ENCODE results near the gene SLC25A25.

Gene SLC25A25

DNA sequence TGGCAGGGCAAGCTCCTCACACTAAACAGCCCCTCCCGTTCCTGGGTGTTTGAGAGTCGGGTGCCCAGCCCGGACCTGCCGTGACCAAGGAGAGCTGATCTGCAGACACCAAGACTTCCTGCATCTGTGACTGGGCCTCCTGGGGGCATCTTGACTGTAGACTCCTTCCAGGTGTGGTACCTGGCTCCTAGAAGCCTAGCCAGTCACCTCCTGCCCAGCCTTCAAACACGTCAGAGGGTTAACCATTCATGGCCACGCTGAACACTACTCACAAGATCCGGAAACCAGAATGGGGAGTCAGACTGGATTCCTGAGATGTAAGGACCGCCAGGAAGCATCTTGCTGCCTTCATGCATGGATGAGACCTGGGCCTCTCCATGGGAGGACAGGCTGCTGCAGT, 77.5 kb downstream of the SLC25A25 start:
- H3K9me3 Mint-ChIP-seq, result no peaks in the 10 kb centered on the region

DNA sequence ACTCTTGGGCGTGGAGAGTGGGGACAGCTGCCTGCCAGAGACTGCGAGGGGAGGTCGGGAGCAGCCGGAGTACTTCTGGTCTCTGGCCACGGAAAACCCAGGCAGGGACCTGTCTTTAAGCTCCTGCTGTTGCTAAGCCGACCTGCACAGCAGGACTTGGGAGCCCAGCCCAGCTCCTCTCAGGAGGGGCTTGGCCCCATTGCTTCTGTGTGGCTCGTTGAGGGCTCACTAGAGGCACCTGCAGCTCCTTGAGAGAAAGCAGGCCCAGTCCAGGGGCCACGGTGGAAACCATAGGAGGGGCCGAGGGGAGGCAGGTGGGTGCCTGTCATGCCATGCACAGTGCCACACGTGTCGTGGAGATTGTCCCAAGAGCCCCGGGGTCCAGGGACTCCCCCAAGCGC, 77.9 kb downstream of the SLC25A25 start:
- peaks cover 19% of the 10 kb centered on the region for H3K4me1 Mint-ChIP-seq (ENCODE audit: low read depth)
- intact Hi-C loops (cut with micrococcal nuclease), result no loop called here
- H3K27me3 Mint-ChIP-seq, result peaks cover 14% of the 10 kb centered on the region
- no peaks in the 10 kb centered on the region for H3K9me3 Mint-ChIP-seq
- no peak overlapping the region for H3K27ac Mint-ChIP-seq
- no peaks in the 10 kb centered on the region for H3K36me3 Mint-ChIP-seq (ENCODE audit: low read depth)
- no peak overlapping the region for H3K4me3 Mint-ChIP-seq

More for the DNA sequence above, 77.5 kb downstream of the SLC25A25 start:
- Mint-ChIP-seq H3K27ac (no peak overlapping the region), H3K4me3 (no peak overlapping the region), H3K36me3 (ENCODE audit: low read depth) (no peaks in the 10 kb centered on the region), H3K4me1 (ENCODE audit: low read depth) (peaks cover 19% of the 10 kb centered on the region), H3K27me3 (peaks cover 10% of the 10 kb centered on the region)
- intact Hi-C loops (cut with micrococcal nuclease), result no loop called here

DNA sequence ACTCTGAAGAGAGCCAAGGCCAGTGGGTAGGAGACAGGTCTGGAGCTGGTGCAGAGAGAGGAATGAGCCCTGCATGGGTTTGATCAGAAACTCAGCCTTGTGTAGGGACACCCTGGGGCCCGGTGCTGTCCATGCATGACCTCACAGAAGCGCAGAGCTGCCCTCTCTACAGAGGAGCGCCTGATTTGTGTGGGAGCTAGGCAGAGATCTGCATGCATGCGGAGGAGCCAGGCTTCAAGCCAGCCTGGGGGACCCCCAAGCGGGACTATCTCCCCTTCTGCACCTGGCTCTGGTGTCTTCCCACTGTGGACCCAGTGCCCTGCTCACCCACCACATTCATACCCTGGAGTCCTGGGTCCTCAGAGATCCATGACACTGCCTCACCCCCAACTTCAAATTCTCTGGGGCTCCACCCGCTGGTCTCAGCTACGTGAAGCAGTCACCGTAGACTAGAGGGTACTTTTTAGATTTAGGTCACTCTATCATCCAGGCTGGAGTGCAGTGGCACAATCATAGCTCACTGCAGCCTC, 78.6 kb downstream of the SLC25A25 start:
- Mint-ChIP-seq H3K36me3 (ENCODE audit: low read depth) (no peaks in the 10 kb centered on the region), H3K4me1 (ENCODE audit: low read depth) (peaks cover 19% of the 10 kb centered on the region), H3K27ac (no peak overlapping the region), H3K9me3 (no peaks in the 10 kb centered on the region), H3K4me3 (no peak overlapping the region), H3K27me3 (peaks cover 16% of the 10 kb centered on the region)
- intact Hi-C loops (cut with micrococcal nuclease), result no loop called here

DNA sequence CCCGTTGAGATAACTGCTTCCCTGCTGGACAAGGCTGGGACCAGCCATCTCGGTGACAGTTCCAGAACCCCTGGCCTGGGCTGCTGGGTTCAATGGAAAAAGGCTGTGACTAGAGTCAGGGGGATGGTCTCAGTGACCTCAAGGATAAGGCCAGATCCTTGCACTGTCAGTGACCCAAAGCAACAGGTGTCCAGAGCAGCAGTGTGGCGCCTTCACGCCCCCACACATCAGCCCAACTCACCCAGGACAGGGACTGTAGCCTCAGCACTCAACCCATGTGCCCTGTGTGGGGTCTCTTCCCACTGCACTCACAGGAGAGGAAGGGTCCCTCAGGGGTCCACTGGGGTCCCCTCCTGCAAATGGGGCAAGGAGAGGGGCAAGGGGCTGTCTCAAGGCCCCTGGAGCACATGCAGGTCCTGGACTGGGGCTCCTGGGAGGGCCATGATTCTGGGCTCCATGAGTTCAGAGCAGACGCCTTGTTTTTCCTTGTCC, 80.5 kb downstream of the SLC25A25 start:
- Mint-ChIP-seq H3K4me1 (ENCODE audit: low read depth) (peaks cover 9% of the 10 kb centered on the region), H3K27me3 (peaks cover 16% of the 10 kb centered on the region), H3K36me3 (ENCODE audit: low read depth) (no peaks in the 10 kb centered on the region), H3K4me3 (no peak overlapping the region), H3K9me3 (no peaks in the 10 kb centered on the region), H3K27ac (no peak overlapping the region)
- intact Hi-C loops (cut with micrococcal nuclease), result no loop called here

DNA sequence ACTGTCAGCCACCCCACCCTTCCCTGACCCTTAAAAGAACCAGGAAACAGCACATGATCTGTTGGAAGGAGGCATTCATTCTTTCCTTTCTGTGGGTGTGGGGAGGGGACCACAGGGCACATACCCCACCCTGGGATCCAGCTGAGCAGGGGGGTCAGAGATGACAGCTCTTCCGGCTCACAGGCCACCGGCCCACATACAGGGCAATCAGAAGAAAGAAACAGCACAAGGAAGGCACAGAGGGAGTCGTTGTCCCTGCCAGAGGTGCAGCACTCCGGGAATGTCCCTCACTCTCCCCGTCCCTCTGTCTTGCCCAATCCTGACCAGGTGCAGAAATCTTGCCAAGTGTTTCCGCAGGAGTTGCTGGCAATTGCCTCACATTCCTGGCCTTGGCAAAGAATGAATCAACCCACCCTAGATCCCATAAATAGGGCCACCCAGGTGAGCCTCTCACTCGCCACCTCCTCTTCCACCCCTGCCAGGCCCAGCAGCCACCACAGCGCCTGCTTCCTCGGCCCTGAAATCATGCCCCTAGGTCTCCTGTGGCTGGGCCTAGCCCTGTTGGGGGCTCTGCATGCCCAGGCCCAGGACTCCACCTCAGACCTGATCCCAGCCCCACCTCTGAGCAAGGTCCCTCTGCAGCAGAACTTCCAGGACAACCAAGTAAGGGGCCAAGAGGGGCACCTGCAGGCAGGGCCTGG, 81.1 kb downstream of the SLC25A25 start, which contains the start of gene LCN2:
Gene LCN2 (plus strand): TSS at position 453 of the 701 bp plus-strand sequence. CDS start 73 bp downstream, at position 526.
- H3K27ac Mint-ChIP-seq, result no peak within 1 kb of the TSS
- no peaks in the 10 kb centered on the region for H3K9me3 Mint-ChIP-seq
- H3K27me3 Mint-ChIP-seq, result peaks cover 15% of the 10 kb centered on the region
- H3K4me1 Mint-ChIP-seq (ENCODE audit: low read depth), result peaks cover 6% of the 10 kb centered on the region
- H3K36me3 Mint-ChIP-seq (ENCODE audit: low read depth), result no peaks in the 10 kb centered on the region
- intact Hi-C loops (cut with micrococcal nuclease), result no loop called here
- H3K4me3 Mint-ChIP-seq, result no peak within 1 kb of the TSS

DNA sequence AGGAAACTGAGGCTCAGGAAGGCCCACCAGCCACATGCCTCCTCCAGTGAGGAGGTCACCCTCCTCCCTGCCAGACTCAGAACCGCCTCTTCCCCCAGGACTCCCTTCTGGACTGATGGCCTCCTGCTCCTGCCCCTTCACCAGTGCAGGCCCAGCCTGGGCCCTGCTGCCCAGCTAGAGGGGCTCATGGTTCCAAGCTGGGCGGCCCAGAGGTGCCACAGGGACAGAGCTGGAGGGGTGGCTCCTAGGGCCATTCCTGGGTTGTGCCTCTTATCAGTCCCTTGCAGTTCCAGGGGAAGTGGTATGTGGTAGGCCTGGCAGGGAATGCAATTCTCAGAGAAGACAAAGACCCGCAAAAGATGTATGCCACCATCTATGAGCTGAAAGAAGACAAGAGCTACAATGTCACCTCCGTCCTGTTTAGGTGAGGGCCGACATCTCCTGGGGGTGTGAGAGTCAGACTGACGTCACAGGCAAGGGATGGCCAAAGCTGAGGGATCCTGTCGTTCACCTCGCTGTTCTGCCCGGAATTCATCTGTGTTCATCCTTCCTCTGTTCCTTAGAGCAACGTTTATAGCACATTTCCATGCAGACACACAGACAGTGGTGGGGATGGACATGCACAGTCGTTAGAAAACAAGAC, 82.0 kb downstream of the SLC25A25 start:
- intact Hi-C loops (cut with micrococcal nuclease), result no loop called here
- Mint-ChIP-seq H3K9me3 (no peaks in the 10 kb centered on the region), H3K4me1 (ENCODE audit: low read depth) (peaks cover 6% of the 10 kb centered on the region), H3K27ac (no peak overlapping the region), H3K27me3 (peaks cover 15% of the 10 kb centered on the region), H3K4me3 (no peak overlapping the region), H3K36me3 (ENCODE audit: low read depth) (no peaks in the 10 kb centered on the region)

DNA sequence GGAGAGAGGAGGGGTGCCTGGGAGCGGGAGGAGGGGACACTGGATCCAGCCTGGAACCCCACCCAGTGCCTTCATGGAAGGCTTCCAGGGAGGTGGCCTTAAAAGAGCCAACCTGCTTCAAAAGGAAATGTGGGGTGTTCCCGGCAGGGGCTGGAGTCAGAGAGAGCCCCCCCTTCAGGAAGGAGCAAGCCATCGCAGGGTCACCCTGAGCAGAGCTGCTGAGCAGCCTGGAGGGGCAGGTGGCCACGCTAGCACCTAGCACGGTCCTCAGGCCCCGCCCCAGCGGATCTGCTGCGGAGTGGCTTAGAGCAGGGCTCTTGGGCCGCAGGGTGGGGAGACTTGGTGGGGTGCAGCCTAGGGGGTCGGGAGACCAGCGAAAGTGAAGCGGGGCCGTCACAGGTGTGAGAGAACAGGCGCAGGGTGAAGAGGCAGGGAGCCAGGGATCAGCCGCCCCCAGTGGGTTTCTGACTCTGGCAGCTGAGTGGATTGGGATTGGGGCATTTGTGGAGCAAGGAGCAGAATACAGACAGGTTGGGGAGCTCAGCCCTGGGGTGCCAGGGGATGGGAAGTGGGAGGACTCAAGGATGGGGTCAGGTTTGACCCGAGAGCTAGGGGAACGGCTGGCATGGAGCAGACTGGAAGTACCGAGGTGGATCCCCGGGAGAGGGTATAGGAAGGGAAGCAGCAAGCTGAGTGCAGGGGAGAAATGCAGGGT, 82.7 kb downstream of the SLC25A25 start:
- H3K4me1 Mint-ChIP-seq (ENCODE audit: low read depth), result peaks cover 6% of the 10 kb centered on the region
- H3K27me3 Mint-ChIP-seq, result peaks cover 15% of the 10 kb centered on the region
- H3K9me3 Mint-ChIP-seq, result no peaks in the 10 kb centered on the region
- H3K27ac Mint-ChIP-seq, result no peak overlapping the region
- no peak overlapping the region for H3K4me3 Mint-ChIP-seq
- intact Hi-C loops (cut with micrococcal nuclease), result no loop called here
- no peaks in the 10 kb centered on the region for H3K36me3 Mint-ChIP-seq (ENCODE audit: low read depth)

DNA sequence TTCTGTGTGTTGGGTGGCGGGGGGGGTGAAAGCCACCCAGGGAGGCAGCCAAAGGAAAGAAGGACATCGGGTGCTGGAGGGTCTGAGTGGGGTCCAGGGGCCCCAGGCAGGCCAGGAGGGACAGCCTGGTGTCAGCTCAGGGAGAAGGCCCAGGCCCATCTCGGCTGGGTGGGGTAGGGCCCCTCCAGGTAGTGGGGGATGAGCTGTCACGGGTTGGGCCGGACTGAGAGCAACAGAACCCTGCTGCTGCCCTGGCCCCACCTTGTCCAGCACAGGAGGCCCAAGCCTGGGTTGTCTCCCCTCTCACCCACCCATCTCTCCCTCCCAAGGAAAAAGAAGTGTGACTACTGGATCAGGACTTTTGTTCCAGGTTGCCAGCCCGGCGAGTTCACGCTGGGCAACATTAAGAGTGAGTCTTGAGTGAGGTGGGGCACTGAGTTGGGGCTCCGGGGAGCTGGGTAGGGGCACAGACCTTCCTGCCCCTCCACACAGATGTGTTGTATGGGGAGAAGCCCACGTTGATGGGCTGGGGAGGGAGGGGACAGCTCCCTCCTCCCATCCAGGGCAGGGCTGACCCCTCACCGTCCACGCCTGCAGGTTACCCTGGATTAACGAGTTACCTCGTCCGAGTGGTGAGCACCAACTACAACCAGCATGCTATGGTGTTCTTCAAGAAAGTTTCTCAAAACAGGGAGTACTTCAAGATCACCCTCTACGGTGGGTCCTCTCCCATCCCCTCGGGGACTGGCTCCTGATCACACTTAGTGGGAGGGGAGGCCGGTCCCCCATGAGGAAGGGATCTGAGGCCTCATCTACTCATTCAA, 83.5 kb downstream of the SLC25A25 start:
- Mint-ChIP-seq H3K27ac (no peak overlapping the region), H3K27me3 (peaks cover 15% of the 10 kb centered on the region), H3K36me3 (ENCODE audit: low read depth) (no peaks in the 10 kb centered on the region), H3K4me1 (ENCODE audit: low read depth) (peaks cover 6% of the 10 kb centered on the region), H3K4me3 (no peak overlapping the region), H3K9me3 (no peaks in the 10 kb centered on the region)
- intact Hi-C loops (cut with micrococcal nuclease), result no loop called here

DNA sequence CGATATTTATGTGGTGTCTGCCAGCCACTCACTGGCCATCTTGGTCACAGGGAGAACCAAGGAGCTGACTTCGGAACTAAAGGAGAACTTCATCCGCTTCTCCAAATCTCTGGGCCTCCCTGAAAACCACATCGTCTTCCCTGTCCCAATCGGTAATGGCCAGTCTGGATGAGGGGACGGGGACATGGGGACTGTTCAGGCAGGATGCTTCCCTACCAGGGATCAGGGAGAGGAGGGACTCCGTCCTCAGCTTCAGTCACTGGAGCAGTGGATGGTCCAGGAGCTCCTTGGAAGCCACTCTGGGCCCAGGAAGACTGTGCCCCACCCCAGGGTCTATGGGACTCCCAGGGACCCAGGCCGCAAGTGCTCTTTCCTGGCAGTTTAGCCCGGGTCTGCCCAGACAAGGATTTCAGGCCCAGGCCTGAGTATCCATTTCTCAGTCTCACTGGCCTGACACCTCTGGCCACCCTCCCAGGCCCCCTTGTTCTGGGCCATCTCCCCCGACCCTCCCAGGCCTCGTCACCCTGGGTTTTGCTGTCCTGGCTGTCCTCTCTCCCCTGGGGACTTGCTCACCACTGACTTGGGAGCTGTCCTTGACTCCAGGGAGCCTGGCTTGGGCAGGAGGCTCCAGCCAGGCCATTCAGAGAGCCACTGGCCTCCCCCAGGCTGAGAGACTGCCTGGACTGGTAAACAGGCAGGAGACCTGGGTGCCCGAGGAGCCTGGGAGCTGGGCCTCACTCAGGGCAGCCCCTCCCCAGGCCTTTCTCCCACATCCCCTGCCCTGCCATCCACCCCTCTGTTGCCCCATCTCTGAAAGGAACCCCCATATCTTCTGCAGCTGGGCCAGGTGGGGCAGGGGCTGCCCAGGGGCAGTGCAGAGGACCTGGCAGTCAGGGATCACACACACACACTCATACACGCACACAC, 84.4 kb downstream of the SLC25A25 start:
- intact Hi-C loops (cut with micrococcal nuclease), result no loop called here
- no peaks in the 10 kb centered on the region for H3K36me3 Mint-ChIP-seq (ENCODE audit: low read depth)
- peaks cover 6% of the 10 kb centered on the region for H3K4me1 Mint-ChIP-seq (ENCODE audit: low read depth)
- no peaks in the 10 kb centered on the region for H3K9me3 Mint-ChIP-seq
- H3K4me3 Mint-ChIP-seq, result no peak overlapping the region
- H3K27me3 Mint-ChIP-seq, result peaks cover 15% of the 10 kb centered on the region
- H3K27ac Mint-ChIP-seq, result no peak overlapping the region

DNA sequence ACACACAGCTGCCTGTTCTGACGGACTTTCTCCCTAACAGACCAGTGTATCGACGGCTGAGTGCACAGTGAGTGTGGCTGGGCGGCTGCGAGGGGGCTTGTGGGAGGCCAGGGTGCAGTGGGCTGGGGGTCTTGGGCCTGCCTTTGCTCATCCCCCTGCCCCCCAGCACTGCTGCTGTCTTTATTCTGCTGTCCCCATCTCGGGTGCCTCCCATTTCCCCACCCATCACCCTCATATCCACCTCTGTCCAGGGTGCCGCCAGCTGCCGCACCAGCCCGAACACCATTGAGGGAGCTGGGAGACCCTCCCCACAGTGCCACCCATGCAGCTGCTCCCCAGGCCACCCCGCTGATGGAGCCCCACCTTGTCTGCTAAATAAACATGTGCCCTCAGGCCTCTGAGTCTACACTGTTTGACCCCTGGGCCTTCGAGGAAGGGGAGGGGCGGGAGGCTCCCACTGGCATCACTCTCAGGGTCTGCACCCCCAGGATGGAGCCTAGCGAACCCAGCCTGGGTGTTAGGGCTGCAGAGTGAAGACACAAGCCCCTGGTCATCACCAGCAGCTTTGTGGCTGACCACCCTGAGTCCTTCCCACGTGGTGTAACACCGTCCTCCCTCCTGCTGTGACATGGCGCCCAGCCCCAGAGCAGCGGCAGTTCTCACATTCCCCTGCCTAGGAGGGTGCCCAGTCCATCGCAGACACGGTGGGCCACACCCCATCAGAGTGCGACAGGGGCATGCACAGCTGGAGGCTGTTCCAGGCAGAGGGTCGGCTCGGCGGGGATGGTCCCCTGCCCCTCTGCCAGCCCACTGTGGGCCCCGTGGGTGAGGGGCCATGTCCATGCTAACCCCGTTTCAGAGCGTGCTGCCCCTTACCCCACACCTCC, 85.3 kb downstream of the SLC25A25 start:
- intact Hi-C loops (cut with micrococcal nuclease), result no loop called here
- H3K4me3 Mint-ChIP-seq, result no peak overlapping the region
- no peaks in the 10 kb centered on the region for H3K9me3 Mint-ChIP-seq
- H3K27me3 Mint-ChIP-seq, result peaks cover 15% of the 10 kb centered on the region
- peaks cover 6% of the 10 kb centered on the region for H3K4me1 Mint-ChIP-seq (ENCODE audit: low read depth)
- no peak overlapping the region for H3K27ac Mint-ChIP-seq
- no peaks in the 10 kb centered on the region for H3K36me3 Mint-ChIP-seq (ENCODE audit: low read depth)

DNA sequence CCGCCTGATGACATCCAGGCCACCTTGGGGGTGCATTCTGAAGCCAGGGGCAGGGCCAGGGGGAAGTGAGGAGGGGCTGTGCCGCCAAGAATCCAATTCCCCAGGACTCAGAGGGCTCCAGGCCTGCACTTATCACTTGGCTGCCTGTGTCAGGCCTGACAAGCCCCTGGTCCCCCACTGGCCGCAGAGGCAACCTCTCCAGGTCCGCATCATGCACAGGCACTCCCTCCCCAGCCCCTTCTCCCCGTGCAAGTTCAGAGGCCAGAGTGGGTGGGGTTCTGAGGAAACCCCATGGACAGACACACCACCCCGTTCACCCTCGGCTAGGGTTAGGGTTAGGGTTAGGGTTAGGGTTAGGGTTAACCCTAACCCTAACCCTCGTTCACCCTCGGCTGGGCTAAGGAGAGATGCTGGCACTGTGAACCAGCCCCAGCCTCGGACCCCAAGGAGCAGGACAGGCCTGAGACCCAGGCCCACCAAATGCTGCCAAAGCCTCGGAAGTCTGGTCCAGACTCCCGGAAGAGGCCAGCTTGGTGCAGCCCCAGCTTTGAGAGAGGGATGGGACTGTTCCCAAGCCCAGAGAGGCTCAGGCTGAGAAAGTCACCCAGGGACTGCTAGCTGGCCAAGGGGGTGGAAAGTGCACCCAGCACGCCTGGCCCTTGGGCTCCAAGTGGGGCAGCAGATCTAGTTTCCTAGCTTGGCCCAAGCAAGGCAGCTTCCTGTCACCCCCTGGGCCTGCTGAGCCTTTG, 86.1 kb downstream of the SLC25A25 start:
- H3K27me3 Mint-ChIP-seq, result peaks cover 15% of the 10 kb centered on the region

More for the DNA sequence above, 86.1 kb downstream of the SLC25A25 start:
- no peaks in the 10 kb centered on the region for H3K9me3 Mint-ChIP-seq
- peaks cover 7% of the 10 kb centered on the region for H3K4me1 Mint-ChIP-seq (ENCODE audit: low read depth)
- no peak overlapping the region for H3K27ac Mint-ChIP-seq
- H3K4me3 Mint-ChIP-seq, result no peak overlapping the region
- no peaks in the 10 kb centered on the region for H3K36me3 Mint-ChIP-seq (ENCODE audit: low read depth)
- intact Hi-C loops (cut with micrococcal nuclease), result no loop called here
